GM19372 (cell line): ENCODE data around the gene THOC6.
"Not testable (repeated sequence)": the region's sequence is repeated elsewhere in the genome, so short reads cannot be mapped to it uniquely, and the experiment has no call there.

Experiments
- ATAC-seq: cut with Tn5 transposase; IDR thresholded peaks from one replicate; pipeline ENCODE4 v1.9.1; 2021; ENCODE audit warnings: mild to moderate bottlenecking, low read depth, moderate library complexity; ENCODE audit not compliant: unreplicated experiment

The THOC6 gene

DNA sequence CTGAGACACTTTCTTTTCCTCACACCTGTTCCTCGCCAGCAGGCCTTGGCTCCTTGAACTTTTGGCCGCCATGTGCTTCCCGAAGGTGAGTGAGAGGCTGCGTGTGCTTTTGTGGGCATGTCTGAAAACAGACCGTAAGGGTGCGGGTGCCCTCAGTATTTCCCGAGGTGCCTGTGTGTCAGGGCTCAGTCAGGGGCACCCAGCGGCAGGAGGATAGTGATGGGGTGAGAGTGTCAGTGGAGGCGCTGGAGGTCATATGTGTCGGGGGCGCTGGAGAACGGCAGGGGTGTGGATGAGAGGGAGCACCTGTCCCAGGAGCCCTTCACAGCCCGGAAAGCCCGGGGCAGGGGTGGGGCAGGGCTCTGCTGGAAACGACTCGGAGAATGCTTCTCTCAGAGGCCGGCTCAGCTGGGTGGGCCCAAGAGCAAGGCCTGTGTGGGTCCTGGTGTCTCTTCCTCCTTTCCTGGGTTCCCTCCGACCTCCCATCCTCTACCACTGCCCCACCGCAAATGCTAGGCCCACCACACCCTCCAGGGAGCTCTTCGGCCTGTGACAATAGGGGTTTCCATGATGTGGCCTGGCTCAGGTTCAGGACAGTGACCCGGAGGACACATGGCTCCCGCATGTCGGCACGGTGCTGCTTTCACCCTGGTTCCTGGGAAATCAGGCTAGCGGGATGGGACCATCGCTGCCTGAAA is 42.1 kb downstream of the THOC6 start:
- ATAC-seq = no peak

DNA sequence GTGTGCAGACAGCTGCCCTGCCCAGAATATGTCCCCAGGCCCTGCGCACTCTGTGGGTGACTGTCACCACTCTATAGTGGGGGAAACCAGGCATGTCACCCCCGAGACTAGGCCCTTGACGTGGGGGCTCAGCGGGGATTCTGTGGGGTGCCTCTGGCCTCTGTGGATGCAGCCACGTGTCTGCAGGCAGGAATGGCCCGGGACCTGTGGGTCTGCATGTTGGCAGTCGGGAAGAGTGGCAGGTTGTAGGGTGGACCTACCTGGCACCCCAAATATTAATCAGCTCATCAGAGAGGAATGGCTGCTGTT is 42.6 kb downstream of the THOC6 start:
- ATAC-seq = no peak

DNA sequence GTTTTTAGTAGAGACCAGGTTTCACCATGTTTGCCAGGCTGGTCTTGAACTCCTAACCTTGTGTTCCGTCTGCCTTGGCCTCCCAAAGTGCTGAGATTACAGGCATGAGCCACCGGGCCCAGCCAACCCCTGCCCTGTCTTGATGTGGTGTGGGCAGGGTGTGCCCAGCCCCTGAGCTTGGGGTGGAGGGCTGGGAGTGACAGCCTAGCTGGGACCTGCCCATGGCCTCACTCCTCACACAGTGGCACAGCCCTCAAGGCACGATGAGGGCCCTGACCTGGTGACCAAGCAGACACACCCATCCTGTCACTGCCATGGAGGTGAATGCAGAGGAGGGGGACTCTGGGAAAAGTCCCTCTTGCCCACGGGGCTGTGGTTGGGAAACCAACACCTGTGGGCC is 44.7 kb downstream of the THOC6 start:
- no peak for ATAC-seq

DNA sequence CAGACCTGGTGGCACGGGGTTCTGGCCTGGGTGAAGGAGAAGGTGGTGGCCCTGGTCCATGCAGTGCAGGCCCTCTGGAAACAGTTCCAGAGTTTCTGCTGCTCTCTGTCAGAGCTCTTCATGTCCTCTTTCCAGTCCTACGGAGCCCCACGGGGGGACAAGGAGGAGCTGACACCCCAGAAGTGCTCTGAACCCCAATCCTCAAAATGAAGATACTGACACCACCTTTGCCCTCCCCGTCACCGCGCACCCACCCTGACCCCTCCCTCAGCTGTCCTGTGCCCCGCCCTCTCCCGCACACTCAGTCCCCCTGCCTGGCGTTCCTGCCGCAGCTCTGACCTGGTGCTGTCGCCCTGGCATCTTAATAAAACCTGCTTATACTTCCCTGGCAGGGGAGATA is 45.3 kb downstream of the THOC6 start:
- not testable (repeated sequence) for ATAC-seq

DNA sequence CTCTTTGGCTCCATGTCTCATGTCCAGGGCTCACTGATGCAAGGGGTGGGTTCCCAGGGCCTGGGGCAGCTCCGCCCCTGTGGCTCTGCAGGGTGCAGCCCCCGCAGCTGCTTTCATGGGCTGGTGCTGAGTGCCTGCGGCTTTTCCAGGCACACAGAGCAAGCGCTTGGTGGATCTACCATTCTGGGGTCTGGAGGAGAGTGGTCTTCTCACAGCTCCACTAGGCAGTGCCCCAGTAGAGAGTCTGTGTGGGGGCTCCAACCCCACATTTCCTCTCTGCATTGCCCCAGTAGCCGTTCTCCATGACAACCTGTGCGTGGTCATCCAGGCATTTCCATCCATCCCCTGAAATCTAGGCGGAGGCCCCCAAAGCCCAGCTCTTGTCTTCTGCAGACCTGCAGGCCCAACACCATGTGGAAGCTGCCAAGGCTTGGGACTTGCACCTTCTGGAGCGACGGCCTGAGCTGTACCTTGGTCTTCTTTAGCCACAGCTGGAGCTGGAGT is 46.8 kb downstream of the THOC6 start:
- no peak for ATAC-seq

DNA sequence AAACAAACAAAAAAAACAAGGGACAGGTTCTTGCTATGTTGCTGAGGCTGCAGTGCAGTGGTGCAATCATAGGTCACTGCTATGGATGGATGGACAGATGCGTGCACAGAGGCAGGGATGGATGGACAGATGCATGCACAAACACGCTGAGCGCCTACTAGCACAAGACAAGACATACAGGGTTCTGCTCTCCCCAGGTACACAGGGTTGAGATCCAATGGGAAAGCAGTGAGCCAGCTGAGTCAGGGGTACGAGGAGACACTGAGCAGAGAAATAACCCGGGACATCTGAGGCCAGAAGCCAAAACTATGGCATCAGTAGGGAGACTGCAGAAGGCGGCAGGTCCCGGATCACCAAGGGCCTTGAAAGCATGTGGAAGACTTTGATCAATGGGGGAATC is 47.8 kb downstream of the THOC6 start:
- no peak for ATAC-seq

DNA sequence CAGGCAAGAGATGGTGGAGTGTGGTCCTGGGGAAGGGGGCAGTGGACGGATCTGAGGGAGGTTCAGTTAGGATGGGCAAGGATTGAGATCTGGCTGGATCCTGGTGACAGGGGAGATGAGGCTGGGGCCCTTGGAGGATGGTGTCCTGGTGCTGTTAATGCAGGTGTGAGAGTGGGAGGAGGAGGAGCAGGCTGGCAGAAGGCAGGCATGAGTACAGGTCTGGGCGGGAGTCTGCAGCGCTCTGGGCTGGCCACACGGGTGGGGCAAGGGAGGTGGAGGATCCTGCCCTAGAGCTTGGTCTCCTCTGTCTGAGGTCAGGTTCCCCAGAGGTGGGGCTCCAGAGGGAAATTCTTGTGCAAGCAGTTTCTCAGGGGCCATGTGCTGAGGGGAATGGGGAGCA is 48.3 kb downstream of the THOC6 start:
- not testable (repeated sequence) for ATAC-seq

DNA sequence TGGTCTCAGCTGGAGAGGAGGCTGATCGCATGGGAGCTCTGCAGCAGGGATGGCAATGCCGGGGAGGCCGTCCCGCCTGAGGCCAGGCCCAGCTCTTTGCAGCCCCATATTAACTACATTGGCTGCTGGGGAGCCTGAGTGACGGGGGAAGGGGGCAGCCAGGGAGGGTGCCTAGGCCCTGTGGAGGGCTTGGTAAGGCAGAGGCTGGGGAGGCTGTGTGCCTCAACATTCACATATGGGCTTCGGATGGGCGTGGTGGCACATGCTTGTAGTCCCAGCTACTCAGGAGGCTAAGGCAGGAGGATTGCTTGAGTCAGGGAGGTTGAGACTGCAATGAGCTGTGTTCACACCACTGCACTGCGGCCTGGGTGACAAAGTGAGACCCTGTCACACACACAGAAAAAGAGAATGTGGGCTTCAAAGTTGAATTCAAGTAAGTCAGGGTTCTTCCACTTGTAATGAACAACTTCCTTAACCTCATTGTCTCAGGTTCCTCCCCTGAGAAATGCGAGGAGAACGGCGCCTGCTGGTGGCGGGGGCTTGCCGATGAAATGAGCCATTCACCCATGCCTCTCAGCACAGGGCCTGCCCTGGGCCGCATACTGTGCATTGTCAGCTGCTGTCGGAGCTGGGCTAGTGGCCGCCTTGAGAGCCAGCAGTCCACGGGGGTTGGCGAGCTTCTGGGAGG is 48.9 kb downstream of the THOC6 start:
- not testable (repeated sequence) for ATAC-seq

DNA sequence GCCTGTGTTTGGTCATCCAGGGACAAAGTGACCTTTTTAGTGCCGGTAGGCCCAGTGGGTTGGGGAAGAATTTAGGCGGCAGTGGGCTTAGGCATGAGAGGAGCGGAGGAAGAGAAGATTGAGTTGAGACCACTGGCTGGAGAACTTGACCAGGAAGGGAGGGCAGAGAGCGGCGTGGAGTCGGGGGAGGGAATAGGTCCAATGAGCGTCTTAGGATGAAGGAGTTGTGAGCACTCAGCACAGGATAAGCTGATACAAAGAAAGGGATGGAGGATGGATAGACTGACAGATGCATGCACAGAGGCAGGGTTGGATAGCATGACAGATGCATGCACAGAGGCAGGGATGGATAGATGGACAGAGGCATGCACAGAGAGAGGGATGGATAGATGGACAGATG is 49.6 kb downstream of the THOC6 start:
- no peak for ATAC-seq

DNA sequence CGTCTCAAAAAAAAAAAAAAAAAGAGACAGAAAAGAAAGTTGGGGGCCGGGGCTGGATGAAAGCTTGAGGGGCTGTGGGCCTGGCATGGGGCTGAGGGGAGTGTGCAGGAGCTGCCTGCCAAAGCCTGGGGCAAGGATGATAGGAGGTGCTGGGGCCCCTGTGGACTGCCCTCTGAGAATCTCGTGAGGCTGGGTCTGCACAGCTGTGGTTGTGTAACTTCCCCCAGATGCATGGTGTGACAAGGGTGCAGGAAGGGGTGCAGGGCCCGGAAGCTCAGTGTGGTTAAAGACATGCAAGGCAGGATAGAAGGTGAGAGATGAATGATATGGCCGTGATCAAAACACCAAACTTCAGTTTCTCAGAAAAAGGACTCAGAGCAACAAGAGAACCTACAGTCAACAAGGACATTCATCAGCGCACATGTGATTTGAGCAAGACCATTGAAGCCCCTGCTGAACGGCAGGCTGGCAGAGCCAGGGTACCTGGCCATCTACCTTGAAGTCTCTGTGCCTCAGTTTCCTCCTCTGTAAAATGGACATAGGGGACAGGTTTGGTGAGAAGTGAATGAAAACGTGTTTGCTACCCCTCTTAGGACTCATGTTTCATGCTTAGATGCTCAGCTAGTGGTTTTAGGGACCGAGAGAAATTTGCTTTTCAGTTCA is 51.2 kb downstream of the THOC6 start:
- peak; percentile 53 for ATAC-seq

DNA sequence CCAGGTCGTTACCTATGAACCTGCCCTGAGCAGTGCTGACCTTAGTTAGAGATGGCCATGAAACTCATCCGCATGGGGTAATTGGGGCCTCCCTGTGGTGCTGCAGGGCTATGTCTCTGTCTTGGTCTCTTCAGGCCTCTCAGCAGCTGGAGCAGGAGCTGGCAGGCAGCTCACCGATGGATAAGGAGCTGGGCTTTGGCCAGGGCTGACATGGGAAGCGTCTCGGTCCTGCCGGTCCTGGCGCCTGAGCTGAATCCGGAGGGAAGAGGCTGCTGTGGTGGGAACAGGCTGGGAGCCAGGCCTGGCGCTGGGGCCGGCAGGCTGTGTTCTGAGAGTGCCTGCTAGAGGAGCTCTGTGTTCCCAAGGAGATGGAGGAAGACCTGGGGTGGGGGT is 51.7 kb downstream of the THOC6 start:
- ATAC-seq = no peak

DNA sequence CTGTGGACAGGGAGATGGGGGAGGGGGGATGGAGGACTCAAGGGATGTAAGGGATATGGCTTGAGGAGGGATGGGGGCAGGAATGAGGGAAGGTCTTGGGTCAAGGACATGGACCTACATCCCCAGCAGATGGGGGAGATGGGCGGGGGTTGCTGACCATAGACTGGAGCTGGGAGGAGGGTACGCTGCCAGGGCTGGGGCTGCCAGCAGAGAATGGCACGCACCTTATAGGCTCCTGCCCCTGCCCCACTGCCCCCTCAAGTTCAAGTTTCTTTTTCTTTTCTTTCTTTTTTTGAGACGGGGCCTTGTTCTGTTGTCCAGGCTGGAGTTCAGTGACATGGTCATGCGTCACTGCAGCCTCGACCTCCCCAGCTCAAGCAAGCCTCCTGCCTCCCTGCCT is 52.1 kb downstream of the THOC6 start:
- not testable (repeated sequence) for ATAC-seq

DNA sequence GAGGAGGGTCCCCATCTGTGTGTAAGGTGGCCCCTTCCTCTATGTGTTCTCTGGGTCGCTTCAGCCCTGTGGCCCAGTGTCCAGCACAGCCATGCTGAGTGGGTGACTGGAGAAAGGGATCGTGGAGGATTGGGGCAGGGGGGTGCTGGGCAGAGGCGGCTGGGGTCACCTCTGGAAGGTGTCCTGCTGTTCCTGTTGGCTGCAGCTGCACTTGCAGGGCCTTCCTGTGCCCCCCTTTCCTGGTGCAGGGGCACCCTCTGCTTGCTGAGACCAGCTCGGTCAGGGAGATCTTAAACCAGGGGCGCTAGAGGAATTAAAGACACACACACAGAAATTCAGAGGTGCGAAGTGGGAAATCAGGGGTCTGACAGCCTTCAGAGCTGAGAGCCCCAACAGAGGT is 52.7 kb downstream of the THOC6 start:
- no peak for ATAC-seq
